Activated CD4-positive, alpha-beta T cell treated with anti-CD3 and anti-CD28 coated beads for 24 hours (primary cell): ENCODE data around the gene CTNNB1.
"Not testable (repeated sequence)": the region's sequence is repeated elsewhere in the genome, so short reads cannot be mapped to it uniquely, and the experiment has no call there.

Source experiments
- DNase-seq, 2 donors: peaks; one replicate each; pipeline ENCODE4 v3.0.0-alpha.2; 2020; ENCODE audit warnings: low read depth in 2 of 2

CTNNB1 gene

GRCh38 chr3:41258239-41258800 is 59.0 kb downstream of the CTNNB1 start:
- no peak for DNase-seq

GRCh38 chr3:41259449-41260062 is 60.3 kb downstream of the CTNNB1 start:
- DNase-seq: no peak

- DNase-seq: no peak
Measured at GRCh38 chr3:41260063-41260450, 60.8 kb downstream of the CTNNB1 start.

GRCh38 chr3:41265011-41265545 is 65.8 kb downstream of the CTNNB1 start:
- no peak for DNase-seq

- no peak for DNase-seq
Measured at GRCh38 chr3:41265823-41266273, 66.5 kb downstream of the CTNNB1 start.

GRCh38 chr3:41267975-41268640 is 68.8 kb downstream of the CTNNB1 start:
- no peak for DNase-seq

GRCh38 chr3:41272667-41273066 is 73.4 kb downstream of the CTNNB1 start:
- no peak for DNase-seq

- no peak for DNase-seq
Measured at GRCh38 chr3:41274944-41275668, 75.8 kb downstream of the CTNNB1 start.

GRCh38 chr3:41276191-41276590 is 76.9 kb downstream of the CTNNB1 start:
- DNase-seq: no peak

GRCh38 chr3:41277790-41278465 is 78.6 kb downstream of the CTNNB1 start:
- DNase-seq: no peak

- DNase-seq: not testable (repeated sequence)
Measured at GRCh38 chr3:41284934-41285333, 85.6 kb downstream of the CTNNB1 start.

GRCh38 chr3:41286305-41286704 is 87.0 kb downstream of the CTNNB1 start:
- DNase-seq: no peak

- DNase-seq: no peak
Measured at GRCh38 chr3:41288785-41289184, 89.5 kb downstream of the CTNNB1 start.
